Stimulated activated CD8-positive, alpha-beta memory T cell treated with anti-CD3 and anti-CD28 coated beads, Interleukin-4, amount 100 ng/mL, for 24 hours (primary cell): ENCODE measurements around the gene USP17L5.
"Not testable (repeated sequence)": the region's sequence is repeated elsewhere in the genome, so short reads cannot be mapped to it uniquely, and the experiment has no call there.

Experiments used
- DNase-seq: peaks from one replicate; pipeline ENCODE4 v3.0.0-alpha.2; 2020; ENCODE audit warnings: low read depth

The USP17L5 gene, protein sequence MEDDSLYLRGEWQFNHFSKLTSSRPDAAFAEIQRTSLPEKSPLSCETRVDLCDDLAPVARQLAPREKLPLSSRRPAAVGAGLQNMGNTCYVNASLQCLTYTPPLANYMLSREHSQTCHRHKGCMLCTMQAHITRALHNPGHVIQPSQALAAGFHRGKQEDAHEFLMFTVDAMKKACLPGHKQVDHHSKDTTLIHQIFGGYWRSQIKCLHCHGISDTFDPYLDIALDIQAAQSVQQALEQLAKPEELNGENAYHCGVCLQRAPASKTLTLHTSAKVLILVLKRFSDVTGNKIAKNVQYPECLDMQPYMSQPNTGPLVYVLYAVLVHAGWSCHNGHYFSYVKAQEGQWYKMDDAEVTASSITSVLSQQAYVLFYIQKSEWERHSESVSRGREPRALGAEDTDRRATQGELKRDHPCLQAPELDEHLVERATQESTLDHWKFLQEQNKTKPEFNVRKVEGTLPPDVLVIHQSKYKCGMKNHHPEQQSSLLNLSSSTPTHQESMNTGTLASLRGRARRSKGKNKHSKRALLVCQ

DNA sequence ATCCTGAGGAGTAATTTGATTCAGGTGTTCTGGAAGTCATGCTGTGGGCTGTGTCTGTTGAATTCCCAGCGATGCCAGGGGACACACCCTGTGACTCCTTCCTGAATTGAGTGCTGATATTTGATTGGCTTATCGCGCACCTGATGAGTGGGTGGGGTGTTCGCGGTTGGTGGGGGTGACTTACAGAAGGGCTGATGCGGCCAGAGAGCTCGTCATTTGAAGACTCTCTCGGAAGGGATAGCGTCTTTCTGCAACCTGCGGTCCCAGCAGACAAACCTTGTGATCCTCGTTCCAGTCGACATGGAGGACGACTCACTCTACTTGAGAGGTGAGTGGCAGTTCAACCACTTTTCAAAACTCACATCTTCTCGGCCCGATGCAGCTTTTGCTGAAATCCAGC, at the start of gene USP17L5:
Gene USP17L5, plus strand, starts transcription at position 301 of the 400 bp plus-strand sequence. Its CDS starts 0 bp downstream, at position 301.
- not testable (repeated sequence) for DNase-seq

DNA sequence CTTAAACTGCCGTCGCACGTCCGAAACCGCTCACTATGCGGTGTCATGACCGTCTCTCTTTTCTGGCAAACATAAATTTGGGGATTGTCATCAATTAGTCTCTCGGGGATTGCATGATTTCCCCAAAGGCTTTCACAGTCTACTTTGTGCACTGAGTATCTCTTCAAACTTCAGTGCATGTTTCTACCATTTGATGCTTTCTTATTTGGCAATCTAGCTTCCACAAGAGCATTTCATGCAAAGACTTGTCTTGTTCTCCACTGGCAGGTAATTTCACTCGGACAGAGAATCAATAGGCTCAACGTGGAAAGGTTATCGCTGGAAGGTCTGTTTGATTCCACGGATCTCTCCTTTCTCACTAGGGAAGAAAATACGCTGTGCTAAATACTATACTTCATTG, 15.0 kb upstream of the USP17L5 start:
- not testable (repeated sequence) for DNase-seq

DNA sequence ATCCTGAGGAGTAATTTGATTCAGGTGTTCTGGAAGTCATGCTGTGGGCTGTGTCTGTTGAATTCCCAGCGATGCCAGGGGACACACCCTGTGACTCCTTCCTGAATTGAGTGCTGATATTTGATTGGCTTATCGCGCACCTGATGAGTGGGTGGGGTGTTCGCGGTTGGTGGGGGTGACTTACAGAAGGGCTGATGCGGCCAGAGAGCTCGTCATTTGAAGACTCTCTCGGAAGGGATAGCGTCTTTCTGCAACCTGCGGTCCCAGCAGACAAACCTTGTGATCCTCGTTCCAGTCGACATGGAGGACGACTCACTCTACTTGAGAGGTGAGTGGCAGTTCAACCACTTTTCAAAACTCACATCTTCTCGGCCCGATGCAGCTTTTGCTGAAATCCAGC, 14.3 kb upstream of the USP17L5 start, which contains the start of gene USP17L24:
Gene USP17L24, plus strand, starts transcription at position 301 of the 400 bp plus-strand sequence. Its CDS starts 0 bp downstream, at position 301.
- DNase-seq = not testable (repeated sequence)

DNA sequence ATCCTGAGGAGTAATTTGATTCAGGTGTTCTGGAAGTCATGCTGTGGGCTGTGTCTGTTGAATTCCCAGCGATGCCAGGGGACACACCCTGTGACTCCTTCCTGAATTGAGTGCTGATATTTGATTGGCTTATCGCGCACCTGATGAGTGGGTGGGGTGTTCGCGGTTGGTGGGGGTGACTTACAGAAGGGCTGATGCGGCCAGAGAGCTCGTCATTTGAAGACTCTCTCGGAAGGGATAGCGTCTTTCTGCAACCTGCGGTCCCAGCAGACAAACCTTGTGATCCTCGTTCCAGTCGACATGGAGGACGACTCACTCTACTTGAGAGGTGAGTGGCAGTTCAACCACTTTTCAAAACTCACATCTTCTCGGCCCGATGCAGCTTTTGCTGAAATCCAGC, 9.6 kb upstream of the USP17L5 start, which contains the start of gene USP17L25:
Gene USP17L25, plus strand, starts transcription at position 301 of the 400 bp plus-strand sequence. Its CDS starts 0 bp downstream, at position 301.
- not testable (repeated sequence) for DNase-seq

DNA sequence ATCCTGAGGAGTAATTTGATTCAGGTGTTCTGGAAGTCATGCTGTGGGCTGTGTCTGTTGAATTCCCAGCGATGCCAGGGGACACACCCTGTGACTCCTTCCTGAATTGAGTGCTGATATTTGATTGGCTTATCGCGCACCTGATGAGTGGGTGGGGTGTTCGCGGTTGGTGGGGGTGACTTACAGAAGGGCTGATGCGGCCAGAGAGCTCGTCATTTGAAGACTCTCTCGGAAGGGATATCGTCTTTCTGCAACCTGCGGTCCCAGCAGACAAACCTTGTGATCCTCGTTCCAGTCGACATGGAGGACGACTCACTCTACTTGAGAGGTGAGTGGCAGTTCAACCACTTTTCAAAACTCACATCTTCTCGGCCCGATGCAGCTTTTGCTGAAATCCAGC, 4.8 kb upstream of the USP17L5 start, which contains the start of gene USP17L26:
Gene USP17L26, plus strand, starts transcription at position 301 of the 400 bp plus-strand sequence. Its CDS starts 0 bp downstream, at position 301.
- not testable (repeated sequence) for DNase-seq

DNA sequence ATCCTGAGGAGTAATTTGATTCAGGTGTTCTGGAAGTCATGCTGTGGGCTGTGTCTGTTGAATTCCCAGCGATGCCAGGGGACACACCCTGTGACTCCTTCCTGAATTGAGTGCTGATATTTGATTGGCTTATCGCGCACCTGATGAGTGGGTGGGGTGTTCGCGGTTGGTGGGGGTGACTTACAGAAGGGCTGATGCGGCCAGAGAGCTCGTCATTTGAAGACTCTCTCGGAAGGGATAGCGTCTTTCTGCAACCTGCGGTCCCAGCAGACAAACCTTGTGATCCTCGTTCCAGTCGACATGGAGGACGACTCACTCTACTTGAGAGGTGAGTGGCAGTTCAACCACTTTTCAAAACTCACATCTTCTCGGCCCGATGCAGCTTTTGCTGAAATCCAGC, 4.6 kb downstream of the USP17L5 start, which contains the start of gene USP17L27:
Gene USP17L27, plus strand, starts transcription at position 301 of the 400 bp plus-strand sequence. Its CDS starts 0 bp downstream, at position 301.
- not testable (repeated sequence) for DNase-seq

DNA sequence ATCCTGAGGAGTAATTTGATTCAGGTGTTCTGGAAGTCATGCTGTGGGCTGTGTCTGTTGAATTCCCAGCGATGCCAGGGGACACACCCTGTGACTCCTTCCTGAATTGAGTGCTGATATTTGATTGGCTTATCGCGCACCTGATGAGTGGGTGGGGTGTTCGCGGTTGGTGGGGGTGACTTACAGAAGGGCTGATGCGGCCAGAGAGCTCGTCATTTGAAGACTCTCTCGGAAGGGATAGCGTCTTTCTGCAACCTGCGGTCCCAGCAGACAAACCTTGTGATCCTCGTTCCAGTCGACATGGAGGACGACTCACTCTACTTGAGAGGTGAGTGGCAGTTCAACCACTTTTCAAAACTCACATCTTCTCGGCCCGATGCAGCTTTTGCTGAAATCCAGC, 9.4 kb downstream of the USP17L5 start, which contains the start of gene USP17L28:
Gene USP17L28, plus strand, starts transcription at position 301 of the 400 bp plus-strand sequence. Its CDS starts 0 bp downstream, at position 301.
- not testable (repeated sequence) for DNase-seq

DNA sequence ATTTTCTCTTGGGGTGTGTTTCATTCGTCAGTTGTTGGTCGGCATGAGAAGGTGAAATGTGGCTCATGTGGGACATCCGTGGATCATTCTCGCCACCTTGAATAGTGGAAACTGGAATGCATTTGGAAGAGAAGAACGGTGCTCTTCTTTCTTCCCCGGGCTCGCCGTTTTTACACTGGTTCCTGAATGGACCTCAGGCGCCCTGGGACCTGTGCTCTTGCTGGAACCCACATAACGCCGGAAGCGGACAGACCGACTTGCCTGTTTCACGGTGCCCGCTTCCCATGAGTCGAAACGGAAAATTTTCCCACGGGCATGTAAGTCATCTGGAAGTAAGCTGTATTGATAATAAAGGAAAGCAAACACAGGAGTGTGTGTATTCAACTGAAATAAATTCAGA, 11.7 kb downstream of the USP17L5 start:
- DNase-seq = not testable (repeated sequence)

DNA sequence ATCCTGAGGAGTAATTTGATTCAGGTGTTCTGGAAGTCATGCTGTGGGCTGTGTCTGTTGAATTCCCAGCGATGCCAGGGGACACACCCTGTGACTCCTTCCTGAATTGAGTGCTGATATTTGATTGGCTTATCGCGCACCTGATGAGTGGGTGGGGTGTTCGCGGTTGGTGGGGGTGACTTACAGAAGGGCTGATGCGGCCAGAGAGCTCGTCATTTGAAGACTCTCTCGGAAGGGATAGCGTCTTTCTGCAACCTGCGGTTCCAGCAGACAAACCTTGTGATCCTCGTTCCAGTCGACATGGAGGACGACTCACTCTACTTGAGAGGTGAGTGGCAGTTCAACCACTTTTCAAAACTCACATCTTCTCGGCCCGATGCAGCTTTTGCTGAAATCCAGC, 14.1 kb downstream of the USP17L5 start, which contains the start of gene USP17L29:
Gene USP17L29, plus strand, starts transcription at position 301 of the 400 bp plus-strand sequence. Its CDS starts 0 bp downstream, at position 301.
- not testable (repeated sequence) for DNase-seq

DNA sequence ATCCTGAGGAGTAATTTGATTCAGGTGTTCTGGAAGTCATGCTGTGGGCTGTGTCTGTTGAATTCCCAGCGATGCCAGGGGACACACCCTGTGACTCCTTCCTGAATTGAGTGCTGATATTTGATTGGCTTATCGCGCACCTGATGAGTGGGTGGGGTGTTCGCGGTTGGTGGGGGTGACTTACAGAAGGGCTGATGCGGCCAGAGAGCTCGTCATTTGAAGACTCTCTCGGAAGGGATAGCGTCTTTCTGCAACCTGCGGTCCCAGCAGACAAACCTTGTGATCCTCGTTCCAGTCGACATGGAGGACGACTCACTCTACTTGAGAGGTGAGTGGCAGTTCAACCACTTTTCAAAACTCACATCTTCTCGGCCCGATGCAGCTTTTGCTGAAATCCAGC, 23.6 kb downstream of the USP17L5 start, which contains the start of gene USP17L30:
Gene USP17L30, plus strand, starts transcription at position 301 of the 400 bp plus-strand sequence. Its CDS starts 0 bp downstream, at position 301.
- not testable (repeated sequence) for DNase-seq

DNA sequence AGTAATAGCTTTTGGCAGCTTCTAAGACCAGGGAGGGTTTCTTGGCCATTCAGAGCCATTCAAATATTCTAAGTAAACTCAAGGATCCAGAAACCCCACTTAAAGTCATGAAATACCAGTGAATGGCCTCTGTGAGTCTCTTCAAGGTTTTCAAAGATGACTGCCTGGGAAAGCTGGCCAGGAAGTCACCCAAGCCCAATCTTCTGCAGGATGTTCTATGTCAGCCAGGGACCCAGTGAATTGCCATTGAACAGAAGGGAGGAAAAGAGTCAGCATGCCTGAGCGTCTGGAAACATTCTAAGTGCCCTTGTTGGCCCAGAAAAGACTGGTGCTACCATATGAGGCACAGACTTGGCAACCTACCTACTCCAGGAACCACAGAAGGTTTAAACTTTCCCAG, 40.7 kb downstream of the USP17L5 start:
- not testable (repeated sequence) for DNase-seq

DNA sequence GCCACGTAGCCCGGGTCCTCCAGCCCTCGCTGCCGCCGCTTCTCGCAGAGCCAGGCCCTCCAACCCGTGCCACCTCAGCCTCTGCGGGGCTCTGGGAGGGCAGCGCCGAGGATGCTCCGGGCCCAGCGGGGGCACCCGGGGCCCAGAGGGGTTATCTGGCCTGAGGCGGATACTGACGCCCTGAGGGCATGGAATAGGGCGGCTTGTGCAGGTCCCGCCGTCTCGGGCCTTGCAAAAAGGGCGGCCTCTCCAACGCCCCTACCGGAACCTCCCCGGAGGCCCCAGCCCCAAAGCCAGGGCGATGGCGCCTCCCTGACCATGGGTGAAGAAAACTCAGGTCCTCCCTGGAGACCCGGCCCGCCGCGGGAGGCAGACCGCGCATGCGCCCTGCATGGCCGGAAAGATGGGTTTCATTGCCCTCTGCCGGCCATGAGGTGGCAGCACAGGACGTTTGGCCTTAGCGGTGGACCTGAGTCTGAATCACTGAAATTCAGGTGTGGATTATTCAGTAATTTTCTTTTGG, 41.9 kb downstream of the USP17L5 start:
- DNase-seq = not testable (repeated sequence)

DNA sequence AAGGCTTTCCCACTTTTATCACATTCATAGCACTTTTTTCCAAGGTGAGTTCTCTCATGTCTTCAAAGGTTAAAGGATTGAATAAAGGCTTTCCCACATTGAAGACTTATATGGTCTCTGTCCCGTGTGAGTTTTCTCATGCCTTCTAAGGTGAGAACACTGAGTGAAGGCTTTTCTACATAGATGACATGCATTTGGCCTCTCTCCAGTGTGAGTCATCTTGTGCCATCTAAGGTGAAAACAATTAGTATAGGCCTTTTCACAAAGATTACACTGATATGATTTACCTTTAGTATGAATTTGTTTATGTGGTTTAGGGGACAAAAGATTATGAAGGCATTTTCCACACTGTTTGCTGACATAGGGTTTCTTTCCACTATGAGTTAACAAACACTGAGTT, 44.9 kb downstream of the USP17L5 start:
- no peak for DNase-seq

DNA sequence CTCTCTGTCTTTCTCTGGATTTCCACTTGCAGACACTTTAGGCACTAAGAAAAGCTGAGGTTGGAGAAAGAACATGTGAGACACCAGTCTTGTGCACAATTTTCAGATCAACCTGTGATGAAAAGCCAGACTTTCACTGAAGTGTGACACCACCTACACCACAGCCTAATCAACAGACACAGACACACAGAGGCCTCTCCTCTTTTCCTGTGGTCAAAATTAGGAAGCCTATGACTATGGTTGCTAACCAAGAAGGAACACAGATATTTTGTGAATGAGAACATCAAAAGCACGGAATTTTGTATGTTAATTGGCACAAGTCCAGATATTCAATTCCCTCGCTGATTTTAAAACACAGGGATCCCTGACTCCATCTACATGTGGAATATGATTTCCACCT, 49.8 kb downstream of the USP17L5 start:
- not testable (repeated sequence) for DNase-seq
